Measurements from ENCODE around the gene DSG2.

DNA sequence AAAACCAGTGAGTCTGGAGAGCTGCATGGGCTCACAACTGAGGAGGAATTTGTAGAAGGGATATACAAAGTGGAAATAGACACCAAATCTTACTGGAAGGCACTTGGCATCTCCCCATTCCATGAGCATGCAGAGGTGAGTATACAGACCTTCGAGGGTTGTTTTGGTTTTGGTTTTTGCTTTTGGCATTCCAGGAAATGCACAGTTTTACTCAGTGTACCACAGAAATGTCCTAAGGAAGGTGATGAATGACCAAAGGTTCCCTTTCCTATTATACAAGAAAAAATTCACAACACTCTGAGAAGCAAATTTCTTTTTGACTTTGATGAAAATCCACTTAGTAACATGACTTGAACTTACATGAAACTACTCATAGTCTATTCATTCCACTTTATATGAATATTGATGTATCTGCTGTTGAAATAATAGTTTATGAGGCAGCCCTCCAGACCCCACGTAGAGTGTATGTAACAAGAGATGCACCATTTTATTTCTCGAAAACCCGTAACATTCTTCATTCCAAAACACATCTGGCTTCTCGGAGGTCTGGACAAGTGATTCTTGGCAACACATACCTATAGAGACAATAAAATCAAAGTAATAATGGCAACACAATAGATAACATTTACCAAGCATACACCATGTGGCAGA, 97.3 kb downstream of the DSG2 start:
- TF ChIP-seq POLR2AphosphoS5 (IDR thresholded peaks at IDR 0.05; ENCODE audit: low read depth, low read length): no peak
- no peak for TF ChIP-seq TAF1 (IDR thresholded peaks at IDR 0.05; ENCODE audit: borderline replicate concordance, insufficient read depth, low read length)
- TF ChIP-seq SIN3A (IDR thresholded peaks at IDR 0.05; ENCODE audit: borderline replicate concordance, insufficient read depth, low read length): no peak
